Mesenteric fat pad (tissue), 1 donor: ENCODE data around the gene TBX20. TPM values are rescaled to one million over a fixed set of nuclear protein-coding genes. Genes with fewer than 3 reads are reported as not detected.
"Not testable (repeated sequence)": the region's sequence is repeated elsewhere in the genome, so short reads cannot be mapped to it uniquely, and the experiment has no call there.

Experiments used
- DNase-seq: peaks from one replicate; pipeline ENCODE4 v3.0.0-alpha.2; 2020; ENCODE audit warnings: low spot score
- total RNA-seq: library from RNA; stranded (reverse); fragmentation: NEBNext Ultra II Directional; extraction: Animal tissue kit (Norgen Biotek cat#: 25700); gene quantifications from one replicate; pipeline ENCODE4 v1.2.1, GENCODE V29; 2021
- donor health status: DM: yes; HTN: yes; CAD: no.

Gene TBX20
- total RNA-seq, 1 donor from 2014 or later, result 0.16 TPM

- not testable (repeated sequence) for DNase-seq
Measured at GRCh38 chr7:35167158-35167557, 86.7 kb downstream of the TBX20 start.

GRCh38 chr7:35161059-35161740 is 92.7 kb downstream of the TBX20 start:
- not testable (repeated sequence) for DNase-seq

Other genes starting within 250 kb of the TBX20 start
- gene DPY19L1, start 216.6 kb downstream of the TBX20 start, total RNA-seq, result 30.1 TPM